PC-3 (cell line): ENCODE measurements around the gene SYNJ2.

Experiments used
- CTCF ChIP-seq: fragments of 300-600 bp; sonication (generic); conservative IDR thresholded peaks from 2 replicates; pipeline ENCODE4 v1.5.1; 2017; ENCODE audit warnings: antibody characterized with exemption, low read depth, mild to moderate bottlenecking, low read length
- EZH2 ChIP-seq: fragments of 300-600 bp; sonication (generic); IDR thresholded peaks from one replicate; pipeline ENCODE4 v1.6.1; 2017; ENCODE audit warnings: antibody characterized with exemption, mild to moderate bottlenecking, low read length; ENCODE audit not compliant: unreplicated experiment
- EZH2phosphoT487 ChIP-seq: fragments of 300-600 bp; sonication (generic); IDR thresholded peaks from 2 replicates; pipeline ENCODE4 v1.6.1; 2018; ENCODE audit warnings: mild to moderate bottlenecking, antibody characterized with exemption, low read length, borderline replicate concordance

DNA sequence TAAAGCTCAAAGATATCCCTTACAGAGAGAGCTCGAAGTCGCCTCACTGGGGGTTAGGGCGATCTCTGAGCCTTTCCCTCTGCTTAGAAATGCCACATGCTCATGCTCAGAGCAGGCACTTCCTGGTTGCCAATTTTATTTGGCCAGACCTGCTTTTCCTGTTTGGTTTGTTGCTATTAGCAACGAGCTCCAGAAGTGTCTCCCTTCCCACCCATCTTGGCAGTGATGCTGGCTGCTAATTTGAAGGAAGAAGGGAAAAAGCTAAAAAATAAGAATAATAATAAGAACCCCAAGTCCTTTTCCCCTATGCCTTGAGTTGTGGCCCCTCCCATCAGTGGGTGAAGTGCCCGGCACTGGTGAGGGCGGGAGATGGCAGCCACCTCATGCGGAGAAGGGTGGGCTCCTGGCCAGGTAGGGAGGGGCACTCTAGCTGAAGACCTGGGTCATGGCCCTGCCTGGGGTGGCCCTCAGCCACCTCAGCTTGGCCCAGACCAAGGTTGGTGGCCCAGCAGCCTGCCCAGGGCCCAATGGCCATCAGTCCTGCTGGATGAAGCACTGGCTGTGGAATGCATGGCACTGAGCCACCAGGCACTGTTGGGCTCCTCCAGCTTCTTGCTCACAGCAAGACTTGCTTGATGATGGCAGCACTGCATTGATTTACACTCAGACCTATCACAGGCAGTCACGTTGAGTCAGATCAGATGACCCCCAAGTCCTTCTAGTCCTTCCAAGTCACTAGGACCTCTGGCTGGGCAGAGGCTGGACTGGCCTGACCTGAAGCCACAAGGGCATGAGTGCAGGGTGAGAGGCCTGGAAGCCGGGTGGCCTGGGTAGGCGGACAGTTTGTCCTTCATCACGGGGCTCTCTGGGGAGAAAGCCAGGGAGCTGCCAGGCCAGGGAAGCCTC, 79.0 kb downstream of the SYNJ2 start:
- TF ChIP-seq CTCF = no peak
- TF ChIP-seq EZH2phosphoT487 = no peak
- no peak for TF ChIP-seq EZH2
